GM12878 (cell line): ENCODE measurements around the gene CTNNBL1.

Experiments
- BMI1 ChIP-seq: fragments of 450-650 bp; IDR thresholded peaks from 2 replicates; pipeline ENCODE4 v1.6.1; 2016; ENCODE audit warnings: mild to moderate bottlenecking, moderate library complexity, borderline replicate concordance
- MTA3 ChIP-seq: IDR thresholded peaks from 2 replicates; pipeline ENCODE4 v1.6.1; 2012; ENCODE audit warnings: low read length, inconsistent platforms, borderline replicate concordance
- MXI1 ChIP-seq: fragments of 150-350 bp; IDR thresholded peaks from 2 replicates; pipeline ENCODE4 v1.6.1; 2011; ENCODE audit warnings: low read depth, mild to moderate bottlenecking, inconsistent platforms, low read length, improper control_type of control experiment
- ZSCAN29 ChIP-seq: fragments of 450-650 bp; IDR thresholded peaks from 2 replicates; pipeline ENCODE4 v1.6.1; 2017; ENCODE audit warnings: mild to moderate bottlenecking, moderate library complexity
- TF ChIP-seq, protein P1 (sequence below), 3 experiments: IDR thresholded peaks in 2 of 3; conservative IDR thresholded peaks in 1 of 3; 2 replicates each; pipeline ENCODE4 v1.5.1; 2011; ENCODE audit warnings: low read depth in 3 of 3, low read length in 3 of 3, mild to moderate bottlenecking in 3 of 3, control low read depth in 2 of 3, moderate library complexity in 2 of 3, inconsistent platforms in 1 of 3, mixed read lengths in 1 of 3; ENCODE audit not compliant: control insufficient read depth in 2 of 3, insufficient read depth in 1 of 3; ENCODE audit errors: extremely low read depth in 1 of 3
- TF ChIP-seq, protein P2 (sequence below): IDR thresholded peaks from 2 replicates; pipeline ENCODE4 v1.6.1; 2012; ENCODE audit warnings: low read depth, low read length, improper control_type of control experiment
- TF ChIP-seq, protein P3 (sequence below): fragments of 450-650 bp; IDR thresholded peaks from 2 replicates; pipeline ENCODE4 v1.6.1; 2017; ENCODE audit warnings: mild to moderate bottlenecking
- TF ChIP-seq, protein P4 (sequence below): IDR thresholded peaks from 2 replicates; pipeline ENCODE4 v1.6.1; 2012; ENCODE audit warnings: low read length, inconsistent platforms

DNA sequence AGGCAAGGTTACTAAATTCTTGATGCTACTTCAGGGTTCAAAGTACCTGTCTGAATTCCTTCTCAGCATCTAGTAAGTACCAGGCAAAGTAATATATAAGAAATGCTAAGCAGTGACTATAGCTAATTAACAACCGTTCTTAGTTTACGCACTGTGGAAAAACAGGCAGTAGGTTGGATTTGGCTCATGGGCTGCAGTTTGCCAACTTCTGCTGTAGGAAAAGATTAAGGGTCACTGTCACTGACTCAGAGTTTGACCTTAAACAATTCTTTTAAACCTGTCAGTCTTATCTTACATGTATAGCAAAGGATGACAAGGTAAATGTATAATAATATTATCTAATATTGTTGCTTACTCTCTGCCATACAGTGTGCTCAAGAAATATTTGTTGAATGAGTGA is 42.3 kb downstream of the CTNNBL1 start:
- TF ChIP-seq ZSCAN29: no peak
- TF ChIP-seq MTA3: no peak
- TF ChIP-seq BMI1: no peak
- TF ChIP-seq, protein P1, sequence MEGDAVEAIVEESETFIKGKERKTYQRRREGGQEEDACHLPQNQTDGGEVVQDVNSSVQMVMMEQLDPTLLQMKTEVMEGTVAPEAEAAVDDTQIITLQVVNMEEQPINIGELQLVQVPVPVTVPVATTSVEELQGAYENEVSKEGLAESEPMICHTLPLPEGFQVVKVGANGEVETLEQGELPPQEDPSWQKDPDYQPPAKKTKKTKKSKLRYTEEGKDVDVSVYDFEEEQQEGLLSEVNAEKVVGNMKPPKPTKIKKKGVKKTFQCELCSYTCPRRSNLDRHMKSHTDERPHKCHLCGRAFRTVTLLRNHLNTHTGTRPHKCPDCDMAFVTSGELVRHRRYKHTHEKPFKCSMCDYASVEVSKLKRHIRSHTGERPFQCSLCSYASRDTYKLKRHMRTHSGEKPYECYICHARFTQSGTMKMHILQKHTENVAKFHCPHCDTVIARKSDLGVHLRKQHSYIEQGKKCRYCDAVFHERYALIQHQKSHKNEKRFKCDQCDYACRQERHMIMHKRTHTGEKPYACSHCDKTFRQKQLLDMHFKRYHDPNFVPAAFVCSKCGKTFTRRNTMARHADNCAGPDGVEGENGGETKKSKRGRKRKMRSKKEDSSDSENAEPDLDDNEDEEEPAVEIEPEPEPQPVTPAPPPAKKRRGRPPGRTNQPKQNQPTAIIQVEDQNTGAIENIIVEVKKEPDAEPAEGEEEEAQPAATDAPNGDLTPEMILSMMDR (IDR thresholded peaks at IDR 0.05 in 2 of 3, conservative IDR thresholded peaks at IDR 0.05 in 1 of 3; ENCODE audit: control insufficient read depth in 2 of 3, extremely low read depth in 1 of 3, insufficient read depth in 1 of 3, low read depth in 3 of 3, low read length in 3 of 3): no peak
- TF ChIP-seq, protein P2, sequence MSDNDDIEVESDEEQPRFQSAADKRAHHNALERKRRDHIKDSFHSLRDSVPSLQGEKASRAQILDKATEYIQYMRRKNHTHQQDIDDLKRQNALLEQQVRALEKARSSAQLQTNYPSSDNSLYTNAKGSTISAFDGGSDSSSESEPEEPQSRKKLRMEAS: no peak
- no peak for TF ChIP-seq MXI1
- TF ChIP-seq, protein P3, sequence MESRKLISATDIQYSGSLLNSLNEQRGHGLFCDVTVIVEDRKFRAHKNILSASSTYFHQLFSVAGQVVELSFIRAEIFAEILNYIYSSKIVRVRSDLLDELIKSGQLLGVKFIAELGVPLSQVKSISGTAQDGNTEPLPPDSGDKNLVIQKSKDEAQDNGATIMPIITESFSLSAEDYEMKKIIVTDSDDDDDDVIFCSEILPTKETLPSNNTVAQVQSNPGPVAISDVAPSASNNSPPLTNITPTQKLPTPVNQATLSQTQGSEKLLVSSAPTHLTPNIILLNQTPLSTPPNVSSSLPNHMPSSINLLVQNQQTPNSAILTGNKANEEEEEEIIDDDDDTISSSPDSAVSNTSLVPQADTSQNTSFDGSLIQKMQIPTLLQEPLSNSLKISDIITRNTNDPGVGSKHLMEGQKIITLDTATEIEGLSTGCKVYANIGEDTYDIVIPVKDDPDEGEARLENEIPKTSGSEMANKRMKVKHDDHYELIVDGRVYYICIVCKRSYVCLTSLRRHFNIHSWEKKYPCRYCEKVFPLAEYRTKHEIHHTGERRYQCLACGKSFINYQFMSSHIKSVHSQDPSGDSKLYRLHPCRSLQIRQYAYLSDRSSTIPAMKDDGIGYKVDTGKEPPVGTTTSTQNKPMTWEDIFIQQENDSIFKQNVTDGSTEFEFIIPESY: no peak
- TF ChIP-seq, protein P4, sequence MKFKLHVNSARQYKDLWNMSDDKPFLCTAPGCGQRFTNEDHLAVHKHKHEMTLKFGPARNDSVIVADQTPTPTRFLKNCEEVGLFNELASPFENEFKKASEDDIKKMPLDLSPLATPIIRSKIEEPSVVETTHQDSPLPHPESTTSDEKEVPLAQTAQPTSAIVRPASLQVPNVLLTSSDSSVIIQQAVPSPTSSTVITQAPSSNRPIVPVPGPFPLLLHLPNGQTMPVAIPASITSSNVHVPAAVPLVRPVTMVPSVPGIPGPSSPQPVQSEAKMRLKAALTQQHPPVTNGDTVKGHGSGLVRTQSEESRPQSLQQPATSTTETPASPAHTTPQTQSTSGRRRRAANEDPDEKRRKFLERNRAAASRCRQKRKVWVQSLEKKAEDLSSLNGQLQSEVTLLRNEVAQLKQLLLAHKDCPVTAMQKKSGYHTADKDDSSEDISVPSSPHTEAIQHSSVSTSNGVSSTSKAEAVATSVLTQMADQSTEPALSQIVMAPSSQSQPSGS: no peak
